HepG2 (cell line): ENCODE results near the gene TMEM185B. TPM values are rescaled to one million over a fixed set of nuclear protein-coding genes. Genes with fewer than 3 reads are reported as not detected.

Experiments used
- CHD4 ChIP-seq: fragments of 200-600 bp; sonication (generic); IDR thresholded peaks from 2 replicates; pipeline ENCODE4 v1.7.0; 2017; ENCODE audit warnings: mild to moderate bottlenecking, low read length, borderline replicate concordance
- GTF3A ChIP-seq: sonication (generic); formaldehyde crosslinking; conservative IDR thresholded peaks from 2 replicates; pipeline ENCODE4 v1.4.0; 2020; ENCODE audit warnings: mild to moderate bottlenecking, missing genetic modification reagents
- HES4 ChIP-seq: sonication (generic); formaldehyde crosslinking; IDR thresholded peaks from 2 replicates; pipeline ENCODE4 v1.9.0; 2021; ENCODE audit warnings: mild to moderate bottlenecking, missing genetic modification reagents, borderline replicate concordance
- NFIB ChIP-seq: sonication (generic); formaldehyde crosslinking; IDR thresholded peaks from 2 replicates; pipeline ENCODE4 v1.9.0; 2021; ENCODE audit warnings: missing genetic modification reagents, mild to moderate bottlenecking, borderline replicate concordance
- POLR2AphosphoS5 ChIP-seq: IDR thresholded peaks from 2 replicates; pipeline ENCODE4 v1.6.1; 2012; ENCODE audit warnings: low read depth, low read length
- SP4 ChIP-seq: sonication (generic); formaldehyde crosslinking; IDR thresholded peaks from 2 replicates; pipeline ENCODE4 v1.8.1; 2023; ENCODE audit warnings: mild to moderate bottlenecking, missing genetic modification reagents
- SRF ChIP-seq: IDR thresholded peaks from 2 replicates; pipeline ENCODE4 v1.6.1; 2011; ENCODE audit warnings: mild to moderate bottlenecking, low read depth, low read length, moderate library complexity
- SYNCRIP ChIP-seq: fragments of 200-400 bp; formaldehyde crosslinking; IDR thresholded peaks from 2 replicates; pipeline ENCODE4 v1.6.1; 2018; ENCODE audit warnings: mild to moderate bottlenecking, low read depth, low read length; ENCODE audit not compliant: insufficient read depth
- ZNF343 ChIP-seq: sonication (generic); formaldehyde crosslinking; IDR thresholded peaks from 2 replicates; pipeline ENCODE4 v1.4.0; 2020; ENCODE audit warnings: mild to moderate bottlenecking, missing genetic modification reagents
- ZNF563 ChIP-seq: sonication (generic); formaldehyde crosslinking; IDR thresholded peaks from 2 replicates; pipeline ENCODE4 v1.8.0; 2022; ENCODE audit warnings: mild to moderate bottlenecking, moderate library complexity, missing genetic modification reagents
- polyA plus RNA-seq, 8 experiments: library from polyadenylated mRNA; depleted of rRNA in 3 of 8; stranded (reverse) in 7 of 8; unstranded in 1 of 8; fragments of >200 nt; fragmentation: Illumina TruSeq in 4 of 8; extraction: Trizol in 4 of 8; gene quantifications; 2 replicates each; pipeline versions ENCODE4 v1.2.1 to v1.2.3, GENCODE V29; 2011 to 2016; ENCODE audit warnings: low read depth in 4 of 8, missing spikeins in 1 of 8, mixed read lengths in 1 of 8; ENCODE audit not compliant: insufficient read depth in 1 of 8
- total RNA-seq, 5 experiments: library from RNA; depleted of rRNA; stranded (reverse); fragments of >200 nt; fragmentation: Illumina TruSeq; extraction: Trizol; gene quantifications; 2 replicates each; pipeline ENCODE4 v1.2.3, GENCODE V29; 2016; ENCODE audit warnings: low read depth in 1 of 5
- TF ChIP-seq, protein P1 (sequence below): sonication (generic); formaldehyde crosslinking; IDR thresholded peaks from 2 replicates; pipeline ENCODE4 v1.8.0; 2022; ENCODE audit warnings: missing genetic modification reagents, mild to moderate bottlenecking, inconsistent platforms, borderline replicate concordance
- TF ChIP-seq, protein P2 (sequence below): IDR thresholded peaks from 2 replicates; pipeline ENCODE4 v1.6.1; 2016
- TF ChIP-seq, protein P3 (sequence below): sonication (generic); formaldehyde crosslinking; IDR thresholded peaks from 2 replicates; pipeline ENCODE4 v1.5.0; 2020; ENCODE audit warnings: missing genetic modification reagents, mild to moderate bottlenecking, borderline replicate concordance
- TF ChIP-seq, protein P4 (sequence below): sonication (generic); formaldehyde crosslinking; conservative IDR thresholded peaks from 2 replicates; pipeline ENCODE4 v1.8.1; 2023; ENCODE audit warnings: missing genetic modification reagents
- TF ChIP-seq, protein P5 (sequence below): IDR thresholded peaks from 2 replicates; pipeline ENCODE4 v1.6.1; 2016; ENCODE audit warnings: low read depth, missing genetic modification reagents, missing compliant biosample characterization
- TF ChIP-seq, protein P6 (sequence below): sonication (generic); formaldehyde crosslinking; IDR thresholded peaks from 2 replicates; pipeline ENCODE4 v1.8.0; 2022; ENCODE audit warnings: low read depth, missing genetic modification reagents

TMEM185B gene
- total and polyA plus RNA-seq, 2 of the 13 experiments (the other 11 are each of a cell fraction or from before 2014, with no cell fraction given): 5.6 to 7.0 TPM

DNA sequence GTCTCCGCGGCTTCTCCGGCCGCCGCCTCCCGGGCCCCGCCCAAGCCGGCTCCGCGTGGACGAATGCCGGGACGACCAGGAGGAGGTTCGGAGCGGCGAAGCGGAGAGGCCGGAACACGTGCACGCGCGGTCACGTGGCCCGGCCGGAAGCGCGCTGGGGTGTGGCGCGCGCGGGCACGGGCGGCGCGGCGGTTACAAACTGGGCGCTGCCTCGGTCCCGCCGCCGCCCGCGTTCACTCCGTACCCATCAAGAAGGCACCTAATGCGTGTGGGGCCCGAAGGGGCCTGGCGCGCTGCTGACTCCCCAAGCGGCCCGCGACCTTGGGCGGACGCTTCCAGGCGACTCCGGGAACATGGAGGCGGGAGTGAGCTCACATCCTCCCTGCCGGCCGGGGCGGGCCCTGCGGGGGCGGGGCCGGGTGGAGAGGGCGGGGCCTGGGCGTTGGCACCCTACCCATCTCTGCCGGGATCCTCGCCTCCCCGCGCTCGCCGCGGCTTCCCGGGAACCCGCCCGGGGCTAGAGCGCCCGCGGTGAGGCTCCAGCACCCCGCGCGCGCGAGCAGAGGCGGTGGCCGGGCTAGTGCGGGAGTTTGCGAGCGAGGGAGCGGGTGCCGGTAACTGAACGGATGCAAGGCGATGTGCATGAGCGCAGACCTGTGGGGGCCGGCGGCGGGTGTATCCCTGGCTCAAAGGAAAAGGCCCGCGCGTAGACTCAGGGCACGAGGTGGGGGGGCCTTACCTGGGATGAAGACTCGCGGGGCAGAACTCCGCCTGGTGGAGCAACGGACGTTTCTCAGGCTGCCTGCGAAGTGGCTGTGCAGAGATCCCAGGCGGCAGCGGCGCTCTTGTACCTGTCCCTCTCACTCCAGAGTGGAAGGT is at the start of gene TMEM185B (continued):
- TF ChIP-seq ZNF343 (no peak), SRF (no peak), SP4 (CRISPR knock-in tag) (no peak; the same call in 1 of the 2 replicates), POLR2AphosphoS5 (peak; percentile 68), HES4 (CRISPR knock-in tag) (peak; percentile 16; the same call in 1 of the 2 replicates), NFIB (CRISPR knock-in tag) (no peak), CHD4 (no peak), SYNCRIP (no peak), GTF3A (CRISPR knock-in tag) (no peak), ZNF563 (CRISPR knock-in tag) (no peak)
- TF ChIP-seq, protein P1, sequence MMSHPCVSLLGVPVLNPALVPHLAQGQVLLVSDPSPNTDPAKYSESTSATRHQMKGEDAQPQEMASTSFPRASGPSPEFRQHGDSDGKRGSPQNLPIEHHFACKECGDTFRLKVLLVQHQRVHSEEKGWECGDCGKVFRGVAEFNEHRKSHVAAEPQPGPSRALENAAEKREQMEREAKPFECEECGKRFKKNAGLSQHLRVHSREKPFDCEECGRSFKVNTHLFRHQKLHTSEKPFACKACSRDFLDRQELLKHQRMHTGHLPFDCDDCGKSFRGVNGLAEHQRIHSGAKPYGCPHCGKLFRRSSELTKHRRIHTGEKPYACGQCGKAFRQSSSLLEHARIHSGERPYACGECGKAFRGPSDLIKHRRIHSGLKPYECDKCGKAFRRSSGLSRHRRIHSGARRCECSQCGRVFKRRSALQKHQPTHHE: no peak
- TF ChIP-seq, protein P2, sequence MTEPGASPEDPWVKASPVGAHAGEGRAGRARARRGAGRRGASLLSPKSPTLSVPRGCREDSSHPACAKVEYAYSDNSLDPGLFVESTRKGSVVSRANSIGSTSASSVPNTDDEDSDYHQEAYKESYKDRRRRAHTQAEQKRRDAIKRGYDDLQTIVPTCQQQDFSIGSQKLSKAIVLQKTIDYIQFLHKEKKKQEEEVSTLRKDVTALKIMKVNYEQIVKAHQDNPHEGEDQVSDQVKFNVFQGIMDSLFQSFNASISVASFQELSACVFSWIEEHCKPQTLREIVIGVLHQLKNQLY (CRISPR knock-in tag): no peak
- TF ChIP-seq, protein P3, sequence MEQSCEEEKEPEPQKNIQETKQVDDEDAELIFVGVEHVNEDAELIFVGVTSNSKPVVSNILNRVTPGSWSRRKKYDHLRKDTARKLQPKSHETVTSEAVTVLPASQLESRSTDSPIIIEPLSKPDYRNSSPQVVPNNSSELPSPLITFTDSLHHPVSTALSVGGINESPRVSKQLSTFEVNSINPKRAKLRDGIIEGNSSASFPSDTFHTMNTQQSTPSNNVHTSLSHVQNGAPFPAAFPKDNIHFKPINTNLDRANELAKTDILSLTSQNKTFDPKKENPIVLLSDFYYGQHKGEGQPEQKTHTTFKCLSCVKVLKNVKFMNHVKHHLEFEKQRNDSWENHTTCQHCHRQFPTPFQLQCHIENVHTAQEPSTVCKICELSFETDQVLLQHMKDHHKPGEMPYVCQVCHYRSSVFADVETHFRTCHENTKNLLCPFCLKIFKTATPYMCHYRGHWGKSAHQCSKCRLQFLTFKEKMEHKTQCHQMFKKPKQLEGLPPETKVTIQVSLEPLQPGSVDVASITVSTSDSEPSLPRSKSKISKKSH: no peak; the same call in 1 of the 2 replicates
- TF ChIP-seq, protein P4, sequence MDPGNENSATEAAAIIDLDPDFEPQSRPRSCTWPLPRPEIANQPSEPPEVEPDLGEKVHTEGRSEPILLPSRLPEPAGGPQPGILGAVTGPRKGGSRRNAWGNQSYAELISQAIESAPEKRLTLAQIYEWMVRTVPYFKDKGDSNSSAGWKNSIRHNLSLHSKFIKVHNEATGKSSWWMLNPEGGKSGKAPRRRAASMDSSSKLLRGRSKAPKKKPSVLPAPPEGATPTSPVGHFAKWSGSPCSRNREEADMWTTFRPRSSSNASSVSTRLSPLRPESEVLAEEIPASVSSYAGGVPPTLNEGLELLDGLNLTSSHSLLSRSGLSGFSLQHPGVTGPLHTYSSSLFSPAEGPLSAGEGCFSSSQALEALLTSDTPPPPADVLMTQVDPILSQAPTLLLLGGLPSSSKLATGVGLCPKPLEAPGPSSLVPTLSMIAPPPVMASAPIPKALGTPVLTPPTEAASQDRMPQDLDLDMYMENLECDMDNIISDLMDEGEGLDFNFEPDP (CRISPR knock-in tag): no peak
- TF ChIP-seq, protein P5, sequence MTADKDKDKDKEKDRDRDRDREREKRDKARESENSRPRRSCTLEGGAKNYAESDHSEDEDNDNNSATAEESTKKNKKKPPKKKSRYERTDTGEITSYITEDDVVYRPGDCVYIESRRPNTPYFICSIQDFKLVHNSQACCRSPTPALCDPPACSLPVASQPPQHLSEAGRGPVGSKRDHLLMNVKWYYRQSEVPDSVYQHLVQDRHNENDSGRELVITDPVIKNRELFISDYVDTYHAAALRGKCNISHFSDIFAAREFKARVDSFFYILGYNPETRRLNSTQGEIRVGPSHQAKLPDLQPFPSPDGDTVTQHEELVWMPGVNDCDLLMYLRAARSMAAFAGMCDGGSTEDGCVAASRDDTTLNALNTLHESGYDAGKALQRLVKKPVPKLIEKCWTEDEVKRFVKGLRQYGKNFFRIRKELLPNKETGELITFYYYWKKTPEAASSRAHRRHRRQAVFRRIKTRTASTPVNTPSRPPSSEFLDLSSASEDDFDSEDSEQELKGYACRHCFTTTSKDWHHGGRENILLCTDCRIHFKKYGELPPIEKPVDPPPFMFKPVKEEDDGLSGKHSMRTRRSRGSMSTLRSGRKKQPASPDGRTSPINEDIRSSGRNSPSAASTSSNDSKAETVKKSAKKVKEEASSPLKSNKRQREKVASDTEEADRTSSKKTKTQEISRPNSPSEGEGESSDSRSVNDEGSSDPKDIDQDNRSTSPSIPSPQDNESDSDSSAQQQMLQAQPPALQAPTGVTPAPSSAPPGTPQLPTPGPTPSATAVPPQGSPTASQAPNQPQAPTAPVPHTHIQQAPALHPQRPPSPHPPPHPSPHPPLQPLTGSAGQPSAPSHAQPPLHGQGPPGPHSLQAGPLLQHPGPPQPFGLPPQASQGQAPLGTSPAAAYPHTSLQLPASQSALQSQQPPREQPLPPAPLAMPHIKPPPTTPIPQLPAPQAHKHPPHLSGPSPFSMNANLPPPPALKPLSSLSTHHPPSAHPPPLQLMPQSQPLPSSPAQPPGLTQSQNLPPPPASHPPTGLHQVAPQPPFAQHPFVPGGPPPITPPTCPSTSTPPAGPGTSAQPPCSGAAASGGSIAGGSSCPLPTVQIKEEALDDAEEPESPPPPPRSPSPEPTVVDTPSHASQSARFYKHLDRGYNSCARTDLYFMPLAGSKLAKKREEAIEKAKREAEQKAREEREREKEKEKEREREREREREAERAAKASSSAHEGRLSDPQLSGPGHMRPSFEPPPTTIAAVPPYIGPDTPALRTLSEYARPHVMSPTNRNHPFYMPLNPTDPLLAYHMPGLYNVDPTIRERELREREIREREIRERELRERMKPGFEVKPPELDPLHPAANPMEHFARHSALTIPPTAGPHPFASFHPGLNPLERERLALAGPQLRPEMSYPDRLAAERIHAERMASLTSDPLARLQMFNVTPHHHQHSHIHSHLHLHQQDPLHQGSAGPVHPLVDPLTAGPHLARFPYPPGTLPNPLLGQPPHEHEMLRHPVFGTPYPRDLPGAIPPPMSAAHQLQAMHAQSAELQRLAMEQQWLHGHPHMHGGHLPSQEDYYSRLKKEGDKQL (CRISPR knock-in tag): no peak
- TF ChIP-seq, protein P6, sequence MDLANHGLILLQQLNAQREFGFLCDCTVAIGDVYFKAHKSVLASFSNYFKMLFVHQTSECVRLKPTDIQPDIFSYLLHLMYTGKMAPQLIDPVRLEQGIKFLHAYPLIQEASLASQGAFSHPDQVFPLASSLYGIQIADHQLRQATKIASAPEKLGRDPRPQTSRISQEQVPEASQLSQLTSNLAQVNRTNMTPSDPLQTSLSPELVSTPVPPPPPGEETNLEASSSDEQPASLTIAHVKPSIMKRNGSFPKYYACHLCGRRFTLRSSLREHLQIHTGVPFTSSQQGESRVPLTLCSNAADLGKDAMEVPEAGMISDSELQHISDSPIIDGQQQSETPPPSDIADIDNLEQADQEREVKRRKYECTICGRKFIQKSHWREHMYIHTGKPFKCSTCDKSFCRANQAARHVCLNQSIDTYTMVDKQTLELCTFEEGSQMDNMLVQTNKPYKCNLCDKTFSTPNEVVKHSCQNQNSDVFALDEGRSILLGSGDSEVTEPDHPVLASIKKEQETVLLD (CRISPR knock-in tag): no peak
